ENCODE results near the gene LINC01488. TPM values are rescaled to one million over a fixed set of nuclear protein-coding genes. Genes with fewer than 3 reads are reported as not detected.

The LINC01488 gene
- total and polyA plus RNA-seq, 10 of the 15 experiments (the other 5 are each of a cell fraction or from before 2014, with no cell fraction given): not detected

- ChIA-PET POLR2A (no interaction called here), SMC1A (ENCODE audit: uncharacterized antibody, unreplicated experiment) (no interaction called here), RAD21 (ENCODE audit: unreplicated experiment) (no interaction called here), CTCF (no interaction called here)
- 21% methylated on average over 14 of the region's 14 CpGs for WGBS (ENCODE audit: insufficient coverage, insufficient replicate concordance, low lambda C conversion rate, missing lambda C conversion rate)
- H3K27ac ChIP-seq (ENCODE audit: control insufficient read depth, insufficient read depth): no peak overlapping the region
- no peak overlapping the region for H3K4me3 ChIP-seq
- H3K36me3 ChIP-seq (ENCODE audit: control insufficient read depth in 2 of 2, insufficient read depth in 2 of 2, low read length in 1 of 2): no peaks in the 10 kb centered on the region
- H3K9ac ChIP-seq (ENCODE audit: control insufficient read depth, insufficient read depth, low read length): no peak overlapping the region
- in situ Hi-C loops (cut with MboI): no loop called here
- no peak overlapping the region for H3K4me2 ChIP-seq (ENCODE audit: control insufficient read depth, insufficient read depth)
- DNase-seq (ENCODE audit: low read depth, low spot score) (no peak), ATAC-seq (no peak), FAIRE-seq (no peak)
- BruUV-seq (replicated peaks): no TSS peak
- no peaks in the 10 kb centered on the region for H4K20me1 ChIP-seq (ENCODE audit: control insufficient read depth, insufficient read depth)
- TF ChIP-seq ZNF24 (IDR thresholded peaks at IDR 0.05) (peak; percentile 83), NR2C1 (IDR thresholded peaks at IDR 0.05) (no peak), NFXL1 (IDR thresholded peaks at IDR 0.05; ENCODE audit: borderline replicate concordance) (no peak)
- H2AFZ ChIP-seq (ENCODE audit: control insufficient read depth, low read depth, low read length): no peak overlapping the region
- H3K4me1 ChIP-seq (ENCODE audit: control insufficient read depth, insufficient read depth, low read length): no peaks in the 10 kb centered on the region
- no peaks in the 10 kb centered on the region for H3K79me2 ChIP-seq (ENCODE audit: control insufficient read depth, insufficient read depth, low read length)
- no peaks in the 10 kb centered on the region for H3K9me3 ChIP-seq (replicated peaks; ENCODE audit: control insufficient read depth, insufficient read depth, low read length)
- H3K27me3 ChIP-seq (replicated peaks in 1 of 2; ENCODE audit: control insufficient read depth in 2 of 2, insufficient read depth in 2 of 2, low read length in 1 of 2): peaks cover 0 to 2% of the 10 kb centered on the region in 2 experiments; a peak in 3 of 4 replicates
- intact Hi-C loops (cut with micrococcal nuclease; ENCODE audit: unreplicated experiment): no loop called here
Observed at GRCh38 chr11:69431893-69432738, 49.3 kb upstream of the LINC01488 start.

- Histone ChIP-seq H3K4me1 (ENCODE audit: control insufficient read depth, insufficient read depth, low read length) (no peaks in the 10 kb centered on the region), H3K4me2 (ENCODE audit: control insufficient read depth, insufficient read depth) (no peak overlapping the region), H3K9me3 (replicated peaks; ENCODE audit: control insufficient read depth, insufficient read depth, low read length) (no peaks in the 10 kb centered on the region), H3K4me3 (no peak overlapping the region), H3K36me3 (ENCODE audit: control insufficient read depth in 2 of 2, insufficient read depth in 2 of 2, low read length in 1 of 2) (no peaks in the 10 kb centered on the region), H3K79me2 (ENCODE audit: control insufficient read depth, insufficient read depth, low read length) (no peaks in the 10 kb centered on the region), H2AFZ (ENCODE audit: control insufficient read depth, low read depth, low read length) (no peak overlapping the region), H3K9ac (ENCODE audit: control insufficient read depth, insufficient read depth, low read length) (no peak overlapping the region), H4K20me1 (ENCODE audit: control insufficient read depth, insufficient read depth) (no peaks in the 10 kb centered on the region), H3K27ac (ENCODE audit: control insufficient read depth, insufficient read depth) (no peak overlapping the region), H3K27me3 (replicated peaks in 1 of 2; ENCODE audit: control insufficient read depth in 2 of 2, insufficient read depth in 2 of 2, low read length in 1 of 2) (peaks cover 0 to 2% of the 10 kb centered on the region in 2 experiments; a peak in 3 of 4 replicates)
- RAD21 ChIA-PET (ENCODE audit: unreplicated experiment): no interaction called here
- in situ Hi-C loops (cut with MboI) (no loop called here), intact Hi-C loops (cut with micrococcal nuclease; ENCODE audit: unreplicated experiment) (no loop called here)
- FAIRE-seq (no peak), DNase-seq (ENCODE audit: low read depth, low spot score) (no peak), ATAC-seq (no peak)
- SMC1A ChIA-PET (ENCODE audit: uncharacterized antibody, unreplicated experiment): no interaction called here
- 35% methylated on average over 7 of the region's 7 CpGs for WGBS (ENCODE audit: insufficient coverage, insufficient replicate concordance, low lambda C conversion rate, missing lambda C conversion rate)
- POLR2A ChIA-PET: no interaction called here
- peak; percentile 61; the same call in 1 of the 2 replicates for TF ChIP-seq PAX5 (IDR thresholded peaks at IDR 0.05; ENCODE audit: borderline replicate concordance, low read depth, low read length)
- TF ChIP-seq YY1 (IDR thresholded peaks at IDR 0.05; ENCODE audit: low read depth, low read length): no peak
- CTCF ChIA-PET: no interaction called here
- no TSS peak for BruUV-seq (replicated peaks)
Observed at GRCh38 chr11:69433741-69434140, 47.7 kb upstream of the LINC01488 start.
